Measurements from ENCODE around the gene STAC2.
A peak's percentile ranks its signal among the peaks of the same experiment; 100 is the strongest.

STAC2 gene

GRCh38 chr17:39209317-39210092, 16.2 kb downstream of the STAC2 start:
- no peak for DNase-seq (ENCODE audit: low spot score)

DNA sequence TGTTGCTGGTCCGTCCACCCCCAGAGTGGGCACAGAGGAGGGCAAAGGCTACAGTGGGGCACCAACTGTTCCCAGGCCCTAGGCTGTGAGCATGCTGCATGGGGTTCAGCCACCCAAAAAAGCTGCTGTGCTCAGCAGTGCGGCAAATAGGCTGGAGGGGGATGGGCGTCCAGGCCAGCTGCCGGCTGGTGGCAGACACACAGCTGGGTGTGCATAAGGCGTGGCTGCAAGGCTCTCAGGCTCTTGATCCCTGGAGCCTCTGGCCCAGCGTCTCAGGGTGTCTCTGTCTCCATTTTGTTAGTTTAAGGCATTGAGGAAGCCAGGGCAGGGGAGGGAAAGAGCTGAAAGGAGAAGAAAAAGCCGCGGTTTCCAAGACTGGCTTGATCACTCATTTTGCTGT, 16.9 kb downstream of the STAC2 start:
- no peak for DNase-seq (ENCODE audit: low spot score)

- DNase-seq (ENCODE audit: low spot score) = no peak
Observed at GRCh38 chr17:39208136-39208535, 17.6 kb downstream of the STAC2 start.

DNA sequence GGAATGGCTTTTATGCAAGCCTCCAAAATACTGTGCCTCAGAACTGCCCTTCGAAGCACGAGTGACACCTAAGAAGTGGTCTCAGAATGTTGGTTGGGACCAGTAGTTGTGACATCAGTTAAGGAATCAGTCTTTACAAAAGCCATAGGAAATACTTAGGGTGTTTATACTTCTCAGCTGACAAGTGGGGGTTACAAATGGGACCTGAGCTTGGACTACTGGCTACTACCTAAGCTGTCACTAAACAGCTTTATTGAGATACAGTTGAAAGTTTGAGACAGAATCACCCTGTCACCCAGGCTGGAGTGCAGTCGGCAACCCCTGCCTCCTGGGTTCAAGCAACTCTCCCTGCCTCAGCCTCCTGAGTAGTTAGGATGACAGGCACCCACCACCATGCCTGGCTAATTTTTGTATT, 20.6 kb downstream of the STAC2 start:
- DNase-seq (ENCODE audit: low spot score) = no peak

GRCh38 chr17:39204245-39204644, 21.5 kb downstream of the STAC2 start:
- DNase-seq (ENCODE audit: low spot score) = no peak

- DNase-seq (ENCODE audit: low spot score) = no peak
Observed at GRCh38 chr17:39200957-39201510, 24.7 kb downstream of the STAC2 start.

- no peak for DNase-seq (ENCODE audit: low spot score)
Observed at GRCh38 chr17:39200070-39200879, 25.5 kb downstream of the STAC2 start, which contains the start of gene RPL19. RPL19 (plus strand) TSS chr17:39200283; CDS start chr17:39200345, 62 bp downstream.

DNA sequence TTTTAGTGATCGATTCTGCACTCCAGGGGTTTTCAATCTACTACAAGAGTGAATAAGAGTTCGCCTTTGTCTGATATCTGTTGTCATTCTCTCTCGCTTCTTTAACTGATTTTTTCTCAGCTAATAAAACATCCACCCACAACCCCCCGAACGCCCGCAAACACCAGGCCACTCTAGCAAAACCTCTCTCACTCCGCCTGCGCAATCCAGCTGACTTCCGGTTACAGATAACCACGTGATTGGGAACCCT, 26.0 kb downstream of the STAC2 start:
- DNase-seq (ENCODE audit: low spot score) = peak; percentile 93

- DNase-seq (ENCODE audit: low spot score) = no peak
Observed at GRCh38 chr17:39198186-39198566, 27.6 kb downstream of the STAC2 start.

- peak; percentile 57 for DNase-seq (ENCODE audit: low spot score)
Observed at GRCh38 chr17:39197380-39198185, 28.2 kb downstream of the STAC2 start, which contains the start of gene CACNB1. CACNB1 (minus strand) TSS chr17:39197669; CDS start chr17:39197495, 174 bp downstream.

DNA sequence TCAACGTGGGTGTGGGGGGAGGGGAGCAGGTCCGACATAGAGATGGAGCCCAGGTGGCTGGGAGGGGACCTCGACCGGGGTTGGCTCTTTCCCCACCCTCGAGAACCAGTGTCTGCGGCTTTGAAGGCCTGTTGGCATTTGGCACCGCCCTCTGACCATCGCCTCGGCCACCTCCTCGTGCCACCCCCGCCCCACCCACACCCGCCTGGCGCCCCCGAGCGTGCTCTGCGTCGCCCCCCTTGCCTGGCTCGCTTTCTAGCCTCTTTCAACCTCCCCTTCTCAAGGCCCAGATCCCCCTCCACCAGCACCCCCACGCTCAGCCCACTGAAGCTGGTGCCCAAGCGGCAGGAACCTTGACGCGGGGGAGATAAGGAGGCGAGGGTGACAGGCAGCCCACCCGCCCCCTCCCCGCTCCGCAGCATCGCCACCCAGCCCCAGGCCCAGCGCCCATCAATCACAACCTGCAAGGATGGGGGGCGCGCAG, 28.9 kb downstream of the STAC2 start:
- DNase-seq (ENCODE audit: low spot score) = no peak

GRCh38 chr17:39196241-39196807, 29.4 kb downstream of the STAC2 start:
- DNase-seq (ENCODE audit: low spot score) = no peak

DNA sequence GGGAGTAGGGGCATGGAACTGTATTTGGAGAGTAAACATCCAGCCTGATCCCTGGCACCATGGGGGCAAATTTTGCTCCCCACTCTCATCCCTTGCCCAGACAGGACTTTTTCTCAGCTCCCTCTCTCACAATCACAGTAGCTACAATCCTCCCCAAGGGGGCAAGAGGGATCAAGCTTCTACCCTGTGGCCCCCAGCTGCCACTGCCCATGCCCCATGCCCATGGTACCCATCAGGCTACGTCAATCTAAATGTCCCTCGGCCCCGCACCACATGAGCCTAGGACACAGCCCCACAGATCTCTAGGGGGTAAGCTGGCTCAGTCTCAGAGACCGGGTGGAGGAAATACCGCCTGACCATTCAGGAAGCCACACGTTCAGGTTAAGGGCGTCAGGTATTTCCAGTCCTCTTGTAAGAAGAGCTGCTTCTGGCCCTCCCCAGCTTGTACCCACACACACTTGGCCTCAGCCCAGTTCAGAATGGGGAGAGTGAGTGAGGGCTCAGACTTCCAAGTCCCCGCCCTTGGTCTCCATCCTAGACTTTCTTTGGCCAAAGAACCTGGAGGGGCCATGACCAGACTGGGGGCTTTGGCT, 30.1 kb downstream of the STAC2 start:
- DNase-seq (ENCODE audit: low spot score) = no peak

GRCh38 chr17:39194985-39195524, 30.7 kb downstream of the STAC2 start:
- no peak for DNase-seq (ENCODE audit: low spot score)

DNA sequence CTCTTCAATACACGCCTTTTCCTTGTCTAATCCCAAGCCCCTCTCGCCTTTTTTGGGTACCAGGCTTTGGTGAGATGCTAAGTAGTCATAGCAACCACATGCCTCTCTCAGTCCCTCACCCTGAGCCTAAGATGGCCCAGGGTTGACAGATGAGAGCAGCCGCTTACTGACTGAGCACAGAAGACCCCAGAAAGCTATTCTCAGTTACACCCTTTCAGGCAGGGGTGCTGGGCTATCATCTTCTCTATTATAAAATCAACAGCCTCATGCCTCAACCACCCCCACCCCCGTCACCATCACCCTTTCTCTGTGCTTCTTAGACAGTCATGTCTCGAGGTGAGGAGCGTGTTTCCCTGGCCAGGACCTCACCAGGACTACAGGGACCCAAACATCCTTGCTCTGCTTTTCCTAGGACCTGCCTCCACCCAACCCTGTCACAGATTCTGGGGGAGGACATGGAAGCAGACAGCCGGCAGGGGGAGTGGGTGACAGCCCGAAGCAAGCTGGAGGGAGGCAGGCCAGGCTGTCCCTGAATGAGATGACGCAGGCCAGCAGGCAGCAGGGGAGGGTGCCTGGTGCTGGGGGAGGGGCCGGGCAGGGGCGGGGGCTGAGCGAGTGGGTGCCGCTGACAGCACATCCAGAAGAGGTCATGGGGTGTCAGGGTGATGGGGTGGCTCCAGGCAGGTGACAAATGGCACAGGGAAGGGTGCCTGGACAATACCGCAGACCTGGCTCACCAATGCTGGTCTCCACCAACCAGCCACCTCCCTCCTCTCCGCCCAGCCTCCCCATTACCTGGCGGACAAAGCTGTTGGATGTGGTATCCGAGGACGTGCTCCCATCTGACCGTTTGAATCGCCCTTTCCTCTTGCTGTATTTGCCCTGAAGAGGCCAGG, 31.4 kb downstream of the STAC2 start:
- DNase-seq (ENCODE audit: low spot score) = peak; percentile 66

DNA sequence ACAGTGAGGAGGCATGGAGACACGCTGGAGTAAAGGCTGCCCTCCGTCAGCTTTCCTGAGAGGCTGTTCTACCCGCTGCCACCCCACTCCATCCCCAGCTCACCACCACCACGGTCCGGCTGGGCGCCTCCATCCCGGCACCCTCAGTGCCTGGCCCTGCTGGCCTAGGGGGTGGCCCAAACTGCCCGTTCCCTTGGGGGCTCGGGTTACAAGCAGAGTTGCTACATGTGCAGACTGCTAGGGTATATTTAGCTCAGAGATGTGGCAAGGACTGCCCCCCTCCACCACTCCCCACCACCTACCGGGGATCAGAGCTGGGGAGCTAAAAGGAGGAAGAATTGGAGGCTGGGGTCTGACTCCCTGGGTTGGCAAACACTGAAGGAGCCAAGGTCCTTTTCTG, 32.4 kb downstream of the STAC2 start:
- DNase-seq (ENCODE audit: low spot score) = no peak

DNA sequence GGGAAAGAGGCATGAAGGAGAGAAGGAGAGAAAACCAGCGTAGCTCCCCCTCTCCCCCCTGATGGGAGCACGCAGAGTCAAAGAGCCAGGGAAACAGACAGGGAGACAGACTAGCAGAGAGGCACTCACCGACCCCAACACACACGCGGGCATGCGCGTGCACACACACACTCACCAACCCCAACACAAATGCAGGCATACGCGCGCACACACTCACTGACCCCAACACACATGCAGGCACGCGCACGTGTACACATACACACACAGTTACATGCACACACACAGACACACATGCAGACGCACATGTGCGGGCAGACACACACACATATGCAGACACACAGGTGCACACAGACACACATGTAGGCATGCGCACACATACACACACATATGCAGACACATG, 32.8 kb downstream of the STAC2 start:
- no peak for DNase-seq (ENCODE audit: low spot score)

DNA sequence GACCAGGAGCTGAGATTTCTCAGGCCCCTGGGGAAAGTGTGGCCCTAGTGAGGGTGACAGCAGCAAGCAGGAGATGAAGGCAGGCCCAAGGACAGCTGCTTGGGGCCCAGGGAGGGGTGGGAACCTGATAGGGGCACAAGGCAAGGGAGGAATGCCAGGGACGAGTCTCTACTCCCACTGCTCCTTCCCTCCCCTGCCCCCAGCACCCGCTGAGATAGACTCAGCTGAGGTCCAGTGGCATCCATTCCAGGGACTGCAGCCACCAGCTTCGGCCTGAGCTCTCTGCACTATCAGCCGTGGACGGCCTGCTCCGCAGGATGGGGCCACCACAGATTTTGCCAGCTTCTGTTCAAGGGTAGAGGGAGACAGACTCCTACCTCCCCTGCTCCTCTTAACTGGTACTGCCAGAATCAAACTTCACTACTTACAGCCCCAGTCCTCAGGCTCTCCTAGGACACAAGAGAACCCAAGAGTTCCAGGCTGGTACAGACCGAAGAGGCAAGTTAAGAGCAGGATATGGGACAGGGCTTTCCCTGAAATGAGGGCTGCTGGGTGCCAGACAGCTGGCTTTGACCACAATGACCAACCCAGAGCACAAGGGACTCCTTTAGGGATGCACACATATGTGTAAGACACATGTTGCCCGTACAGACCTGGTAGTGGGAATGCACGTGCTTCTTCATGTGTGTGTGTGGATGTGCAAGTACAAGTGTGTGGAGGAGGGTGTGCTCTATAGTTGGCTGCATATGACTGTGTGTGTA, 33.8 kb downstream of the STAC2 start:
- no peak for DNase-seq (ENCODE audit: low spot score)

DNA sequence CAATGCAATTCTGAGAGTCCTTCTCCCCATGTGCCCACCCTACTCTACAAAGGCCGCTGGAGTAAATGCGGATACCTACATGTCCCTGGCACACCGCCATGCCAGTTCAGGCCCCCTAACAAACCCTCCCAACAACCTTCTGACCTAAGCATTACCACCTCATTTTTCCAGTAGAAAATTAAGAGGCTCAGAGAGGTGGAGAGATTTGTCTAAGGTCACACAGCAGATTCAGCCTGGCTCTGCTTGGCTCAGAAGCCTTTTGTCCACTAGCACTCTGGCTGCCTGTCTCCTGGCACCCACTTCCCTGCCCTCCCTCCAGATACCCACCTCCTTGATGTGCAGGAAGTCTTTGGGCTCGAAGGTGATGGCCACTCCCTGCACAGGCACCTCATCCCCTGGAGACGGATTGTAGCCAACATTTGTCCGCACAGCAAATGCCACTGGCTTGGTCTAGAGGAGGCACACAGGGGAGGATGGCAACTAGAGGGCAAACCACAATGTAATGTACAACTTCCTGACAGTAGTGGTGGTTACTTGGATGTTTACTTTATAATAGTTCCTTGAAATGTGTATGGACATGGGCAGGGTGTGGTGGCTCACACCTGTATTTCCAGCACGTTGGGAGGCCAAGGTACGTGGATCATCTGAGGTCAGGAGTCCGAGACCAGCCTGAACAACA, 38.5 kb downstream of the STAC2 start:
- no peak for DNase-seq (ENCODE audit: low spot score)

All from globus pallidus (tissue), 1 donor.